Activated effector memory CD4-positive, alpha-beta T cell treated with anti-CD3 and anti-CD28 coated beads, Interleukin-2, amount 50 U/mL, for 16 hours (primary cell): ENCODE results near the gene SCNN1A.

Experiments
- DNase-seq: peaks from one replicate; pipeline ENCODE4 v3.0.0-alpha.2; 2020

The SCNN1A gene

DNA sequence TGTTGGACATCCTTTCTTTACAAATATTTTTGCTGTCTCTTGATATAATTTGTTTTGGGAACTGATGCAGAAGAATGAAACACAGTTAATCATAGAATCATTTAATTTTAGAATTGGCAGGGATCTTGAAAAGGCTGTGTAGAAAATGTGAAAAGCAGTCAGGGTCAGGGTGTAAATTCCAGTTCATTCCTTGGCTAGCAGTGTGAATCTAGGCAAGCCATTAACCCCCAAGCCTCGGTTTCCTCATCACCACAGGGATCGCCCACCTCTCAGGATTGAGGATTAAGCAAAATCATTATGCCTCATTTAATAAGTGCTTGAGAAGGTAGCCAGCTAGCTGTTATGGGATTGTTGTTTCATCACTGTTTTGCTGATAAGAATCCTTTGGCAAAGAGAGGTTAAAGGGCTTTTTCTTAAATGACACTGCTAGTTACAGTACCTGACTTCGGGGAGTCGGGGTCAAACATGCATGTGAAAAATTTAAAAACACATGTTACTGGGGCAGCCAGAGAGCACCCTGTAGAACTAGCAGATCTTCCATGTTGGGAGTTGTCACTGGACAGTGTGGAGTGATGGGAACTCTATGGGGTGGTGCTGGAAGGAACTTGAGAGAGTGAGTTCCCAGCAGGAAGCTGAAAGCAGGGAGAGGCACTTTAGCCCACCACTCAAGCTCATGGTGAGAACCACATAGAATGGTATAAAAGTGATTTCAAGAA, 44.2 kb downstream of the SCNN1A start:
- no peak for DNase-seq

- no peak for DNase-seq
These were observed 45.2 kb downstream of the SCNN1A start for GRCh38 chr12:6330192-6330591.

- no peak for DNase-seq
These were observed 45.7 kb downstream of the SCNN1A start for GRCh38 chr12:6329703-6330064.

GRCh38 chr12:6328945-6329702, 46.2 kb downstream of the SCNN1A start:
- no peak for DNase-seq

DNA sequence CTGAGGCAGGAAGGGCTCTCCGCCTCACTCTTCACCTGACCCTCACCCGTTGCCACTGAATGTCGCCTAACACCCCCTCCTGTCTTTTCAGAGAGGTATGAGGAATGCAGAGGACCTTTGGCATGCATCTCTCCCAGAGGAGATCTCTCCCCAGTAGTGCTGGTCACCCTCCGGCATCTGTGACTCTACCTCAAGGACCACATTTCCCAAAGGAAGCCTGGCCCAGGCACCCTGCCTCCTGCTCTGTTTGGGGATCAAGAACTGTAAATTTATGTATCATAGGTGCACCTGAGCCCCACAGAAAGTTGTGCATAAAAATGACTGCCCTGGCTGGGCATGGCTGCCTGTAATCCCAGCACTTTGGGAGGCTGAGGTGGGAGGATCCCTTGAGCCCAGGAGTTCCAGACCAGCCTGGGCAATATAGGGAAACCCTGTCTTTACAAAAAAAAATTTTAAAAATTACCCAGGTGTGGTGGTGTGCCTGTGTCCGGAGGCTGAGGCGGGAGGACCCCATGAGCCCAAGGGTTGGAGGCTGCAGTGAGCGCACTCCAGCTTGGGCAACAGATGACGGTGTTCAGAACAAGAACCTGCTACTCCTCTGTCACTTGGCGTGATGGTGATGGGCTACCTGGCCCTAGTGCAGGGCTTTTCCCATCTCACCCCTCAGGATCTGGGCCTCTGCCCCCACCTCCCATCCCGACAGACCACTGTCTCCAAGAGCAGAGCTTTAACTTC, 47.2 kb downstream of the SCNN1A start:
- no peak for DNase-seq

GRCh38 chr12:6327229-6328041, 47.9 kb downstream of the SCNN1A start:
- no peak for DNase-seq

GRCh38 chr12:6326316-6327228, 48.8 kb downstream of the SCNN1A start:
- no peak for DNase-seq

GRCh38 chr12:6324936-6325750, 50.2 kb downstream of the SCNN1A start:
- DNase-seq = no peak

DNA sequence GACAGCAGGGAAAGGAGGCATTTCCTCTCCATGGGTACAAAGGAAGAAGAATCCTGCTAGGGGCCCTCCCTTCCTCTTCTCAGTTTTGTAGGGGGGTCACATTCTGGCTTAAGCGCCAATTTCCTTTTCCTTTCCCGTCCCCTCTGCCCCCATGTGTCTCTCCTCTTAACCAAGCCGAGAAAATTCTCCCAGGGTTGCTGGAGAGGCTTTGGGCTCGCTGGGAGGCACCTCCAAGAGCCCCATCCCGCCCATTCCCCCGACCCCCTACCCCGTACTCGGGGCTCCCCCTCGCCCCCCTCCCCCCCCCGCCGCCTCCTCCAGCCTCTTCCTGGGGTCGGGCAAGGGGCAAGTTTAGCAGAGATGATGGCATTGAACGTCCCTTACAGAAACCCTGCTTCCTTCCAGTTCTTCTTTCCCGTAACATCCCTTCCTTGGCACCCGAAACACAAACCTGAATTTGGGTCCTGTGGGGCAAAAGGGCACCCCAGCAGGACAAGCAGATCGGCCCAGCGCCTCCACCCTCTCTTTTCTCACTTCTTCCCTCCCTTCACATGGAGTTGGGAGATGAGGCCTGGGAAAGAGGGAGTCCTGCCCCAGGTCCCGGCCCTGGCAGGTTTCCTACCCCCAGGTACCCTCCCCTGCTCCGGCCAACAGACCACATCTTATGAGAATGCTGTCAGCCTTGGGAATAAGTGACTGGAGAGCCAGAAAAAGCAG, 51.2 kb downstream of the SCNN1A start:
- DNase-seq = no peak

DNA sequence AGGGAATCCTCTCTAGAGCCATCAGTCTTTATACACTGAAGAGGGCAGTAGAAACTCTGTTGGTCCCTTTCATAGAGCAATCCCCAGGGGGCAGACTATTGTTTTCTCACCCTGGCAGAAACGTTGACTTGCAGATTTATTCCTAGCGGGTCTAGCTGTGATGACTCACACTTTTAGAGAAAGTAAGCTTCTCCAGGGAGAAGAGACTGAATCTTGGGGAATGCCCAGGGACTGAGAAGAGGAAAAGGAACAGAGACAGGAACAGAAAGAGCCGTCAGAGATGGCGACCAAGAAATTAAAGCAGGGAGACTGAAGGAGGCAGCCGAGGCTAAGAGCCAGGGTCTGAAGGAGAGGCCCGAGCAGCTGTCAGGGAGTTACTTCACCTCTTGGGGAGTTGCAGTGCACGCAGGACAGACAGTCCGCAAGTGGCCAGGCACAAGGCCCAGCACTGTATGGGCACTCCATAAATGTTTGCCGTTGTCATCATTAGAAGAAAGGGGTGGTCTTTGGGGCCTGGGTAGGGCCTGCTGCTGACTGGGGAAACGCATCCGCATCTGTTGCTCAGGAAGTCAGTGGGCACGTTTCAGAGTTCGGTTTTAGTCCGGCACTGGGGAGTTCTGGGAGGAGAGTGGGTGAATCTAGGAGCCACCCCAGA, 51.9 kb downstream of the SCNN1A start:
- DNase-seq = peak; percentile 72

GRCh38 chr12:6322969-6323339, 52.4 kb downstream of the SCNN1A start:
- DNase-seq = no peak

DNA sequence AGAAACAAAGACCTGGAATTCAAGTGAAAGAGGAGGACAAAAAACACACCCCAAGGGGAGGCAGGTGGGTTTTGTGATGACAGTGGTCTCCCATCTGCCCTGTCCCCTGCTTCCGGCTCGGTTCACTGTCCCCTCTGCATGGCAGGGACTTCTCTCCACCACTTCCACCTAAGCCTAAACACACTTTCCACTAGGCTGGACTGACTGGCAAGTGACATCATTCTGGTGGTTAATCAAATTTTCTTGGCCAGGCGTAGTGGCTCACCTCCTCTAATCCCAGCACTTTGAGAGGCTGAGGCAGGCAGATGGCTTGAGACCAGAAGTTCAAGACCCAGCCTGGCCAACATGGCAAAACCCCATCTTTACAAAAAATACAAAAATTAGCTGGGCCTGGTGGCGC, 53.0 kb downstream of the SCNN1A start:
- DNase-seq = no peak

GRCh38 chr12:6321905-6322304, 53.5 kb downstream of the SCNN1A start:
- DNase-seq = no peak

GRCh38 chr12:6319446-6319845, 55.9 kb downstream of the SCNN1A start:
- DNase-seq = no peak

GRCh38 chr12:6318440-6318879, 56.9 kb downstream of the SCNN1A start:
- no peak for DNase-seq

GRCh38 chr12:6317693-6318439, 57.5 kb downstream of the SCNN1A start:
- no peak for DNase-seq

GRCh38 chr12:6316921-6317692, 58.3 kb downstream of the SCNN1A start:
- DNase-seq = no peak
